GM18861 (cell line): ENCODE data around the gene PAM.
A peak's percentile ranks its signal among the peaks of the same experiment; 100 is the strongest.

Experiments used
- ATAC-seq: cut with Tn5 transposase; IDR thresholded peaks from one replicate; pipeline ENCODE4 v1.9.1; 2021; ENCODE audit not compliant: unreplicated experiment

The PAM gene

DNA sequence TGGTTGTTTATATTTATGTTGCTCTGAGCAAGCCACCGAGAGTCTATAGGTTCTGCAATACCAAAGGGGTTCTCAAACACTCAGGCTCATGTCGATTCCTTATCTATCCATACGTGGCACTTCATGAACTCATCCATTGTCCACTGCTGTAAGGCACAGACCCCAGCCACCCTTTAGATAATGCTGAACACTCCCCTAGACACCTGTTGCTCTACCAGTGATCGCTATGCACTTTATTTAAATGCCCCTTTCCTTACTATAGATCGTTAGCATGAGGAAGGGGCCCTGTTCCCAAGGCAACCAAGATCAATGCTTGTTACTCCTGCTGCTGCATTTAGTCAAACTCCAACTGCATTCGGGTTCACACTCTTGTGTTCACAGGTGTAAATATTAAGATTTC, 171.9 kb downstream of the PAM start:
- no peak for ATAC-seq

DNA sequence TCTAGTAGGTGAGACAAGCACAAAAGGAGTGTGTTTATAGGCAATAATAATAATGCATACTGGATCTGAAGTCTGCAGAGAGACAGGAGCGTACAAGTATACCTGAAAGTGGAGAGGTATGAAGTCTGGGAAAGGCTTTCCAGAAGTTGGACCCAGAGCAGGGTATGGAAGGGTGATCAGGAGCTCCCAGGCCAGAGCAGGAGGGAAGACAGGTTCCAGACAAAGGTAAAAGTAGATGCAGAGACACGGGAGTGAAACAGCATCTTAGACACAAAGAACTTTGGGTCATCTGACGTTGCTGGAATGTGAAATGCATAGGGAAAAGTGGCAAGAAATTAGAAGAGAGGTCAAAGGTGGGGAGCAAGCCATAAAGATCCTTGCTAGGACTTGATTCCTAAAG, 175.1 kb downstream of the PAM start:
- ATAC-seq, result no peak

DNA sequence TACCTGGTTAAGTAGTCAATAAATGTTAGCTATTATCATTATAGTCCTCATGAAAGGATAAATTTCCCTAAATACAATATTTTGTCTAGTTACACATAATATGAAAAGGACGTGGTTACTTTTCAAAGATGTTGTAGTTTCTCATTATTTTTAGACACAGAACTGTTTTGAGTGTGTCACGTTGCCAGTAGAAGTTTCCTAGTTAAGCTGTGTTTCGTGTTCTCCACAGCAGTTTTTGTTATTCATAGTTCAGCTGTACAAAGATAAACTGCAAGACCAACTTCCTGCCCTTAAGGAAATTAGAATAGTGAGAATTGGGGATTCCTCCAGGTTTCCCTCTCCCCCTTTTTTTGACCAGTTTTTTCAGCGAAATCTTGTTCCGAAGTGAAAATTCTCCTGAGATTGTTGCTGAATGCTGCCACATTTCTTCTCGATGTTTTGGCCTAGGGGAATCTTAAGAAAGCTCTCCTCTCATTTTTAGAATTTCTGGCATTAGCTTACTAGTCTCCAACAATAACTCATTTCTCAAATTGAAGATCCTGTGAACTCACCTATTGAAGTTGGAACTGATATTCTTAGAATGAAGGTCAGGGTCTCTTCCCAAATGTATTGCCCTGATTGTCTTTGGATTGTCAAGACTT, 176.1 kb downstream of the PAM start:
- no peak for ATAC-seq

DNA sequence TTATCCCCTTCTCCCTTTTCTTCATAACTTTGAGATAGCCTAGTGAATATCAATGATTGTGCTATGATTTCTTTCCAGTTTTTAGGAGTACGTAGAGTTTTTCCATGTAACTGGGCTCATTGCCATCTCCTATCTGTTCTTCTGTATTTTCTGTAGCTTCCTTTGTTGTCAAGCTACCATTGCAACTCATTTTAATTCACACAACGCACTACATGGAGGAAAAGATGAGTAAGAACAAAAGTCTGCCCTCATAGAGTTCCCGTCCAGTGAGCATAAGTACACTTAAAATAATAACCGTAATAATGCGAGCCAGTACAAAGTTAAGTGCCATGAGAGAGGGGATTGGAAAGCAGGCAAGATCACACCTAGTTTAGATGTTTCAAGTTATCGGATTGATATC, 177.7 kb downstream of the PAM start:
- peak; percentile 51 for ATAC-seq

DNA sequence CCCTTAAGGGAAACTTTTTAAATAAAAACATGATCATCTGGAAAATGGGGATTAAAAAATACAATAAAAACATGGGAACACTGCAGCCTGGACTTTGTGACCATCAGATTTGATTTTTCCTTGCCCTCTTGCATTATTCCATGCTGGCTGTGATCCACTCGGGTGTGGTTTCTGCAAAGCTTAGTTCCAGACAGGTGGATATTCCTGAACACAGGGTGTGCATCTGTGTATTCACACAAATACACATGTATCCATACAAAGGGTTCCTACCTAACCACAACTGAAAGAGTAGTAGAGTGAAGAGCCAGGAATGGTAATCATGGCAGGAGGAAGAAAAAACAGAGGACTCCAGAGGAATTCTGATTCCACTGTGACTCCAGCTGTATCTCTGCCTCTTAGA, 178.2 kb downstream of the PAM start:
- ATAC-seq, result no peak

DNA sequence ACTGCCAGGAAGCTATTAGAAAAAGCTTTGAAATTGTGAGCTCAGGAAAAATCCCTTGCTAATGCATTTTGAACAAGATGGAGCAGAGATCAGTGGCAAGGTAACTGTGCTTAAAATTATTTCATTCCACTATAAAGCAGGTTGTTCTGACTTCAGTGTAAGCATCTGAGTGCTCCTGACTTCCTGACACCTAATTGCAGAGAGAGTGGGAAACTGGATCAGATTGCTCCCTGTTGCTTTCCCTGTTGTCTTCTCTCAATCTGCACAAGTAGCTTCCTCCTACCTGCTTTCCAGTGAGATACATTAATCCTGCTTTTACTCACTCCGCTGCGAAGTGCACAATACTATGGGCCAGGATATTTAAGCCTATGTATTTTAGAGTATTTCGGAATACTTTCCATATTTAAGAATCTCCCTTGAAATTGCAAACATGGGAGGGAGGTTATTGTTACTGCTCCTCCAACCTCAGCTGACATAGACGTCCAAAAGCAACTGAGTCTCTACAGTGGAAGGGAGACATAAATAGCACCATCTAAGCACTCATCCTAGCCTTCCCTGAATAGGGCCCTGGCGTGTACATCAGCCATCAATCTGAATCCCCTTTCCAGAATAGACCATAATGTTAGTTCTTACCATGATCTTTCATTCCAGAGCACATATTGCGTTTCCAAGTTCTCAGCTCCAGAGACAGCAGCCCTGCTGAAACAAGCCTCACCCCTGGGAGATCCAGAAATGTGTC, 178.8 kb downstream of the PAM start:
- ATAC-seq, result no peak

DNA sequence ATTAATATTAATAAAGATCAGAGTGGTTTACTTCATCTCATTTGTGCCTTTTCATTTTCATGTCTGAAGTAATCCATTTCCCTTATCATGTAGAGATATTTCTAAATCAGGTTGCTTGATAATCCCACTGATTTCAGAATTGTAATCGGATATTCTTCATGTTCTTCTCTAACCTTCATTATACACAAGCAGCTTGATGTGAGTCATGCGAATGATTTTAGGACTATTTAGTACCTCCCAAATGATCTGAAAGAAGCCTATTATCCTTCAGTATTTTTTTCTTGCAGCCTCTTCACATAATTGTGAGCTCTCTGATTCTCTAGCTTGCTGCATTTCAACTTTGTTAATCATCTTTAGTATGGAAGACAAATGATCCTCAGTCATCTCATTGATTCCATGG, 182.8 kb downstream of the PAM start:
- no peak for ATAC-seq

DNA sequence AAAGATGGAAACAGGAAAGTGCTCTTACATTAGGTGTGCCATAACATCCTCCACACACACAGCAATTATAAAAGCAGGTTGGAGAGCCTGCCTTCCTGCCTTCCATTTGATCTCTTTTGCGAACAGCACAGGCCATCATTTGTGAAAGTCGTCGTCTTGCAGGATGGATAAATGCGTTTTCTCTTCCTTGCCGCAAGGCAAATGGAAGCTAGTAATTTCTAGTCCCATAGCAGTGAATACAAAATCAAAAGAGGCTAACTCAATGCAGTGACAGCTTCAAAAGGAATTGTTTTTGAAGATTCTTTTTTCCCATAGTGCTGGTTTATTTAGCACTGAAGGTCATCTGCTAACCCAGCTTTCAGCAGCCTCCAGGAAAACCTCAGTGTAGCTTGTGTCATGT, 186.0 kb downstream of the PAM start:
- no peak for ATAC-seq

DNA sequence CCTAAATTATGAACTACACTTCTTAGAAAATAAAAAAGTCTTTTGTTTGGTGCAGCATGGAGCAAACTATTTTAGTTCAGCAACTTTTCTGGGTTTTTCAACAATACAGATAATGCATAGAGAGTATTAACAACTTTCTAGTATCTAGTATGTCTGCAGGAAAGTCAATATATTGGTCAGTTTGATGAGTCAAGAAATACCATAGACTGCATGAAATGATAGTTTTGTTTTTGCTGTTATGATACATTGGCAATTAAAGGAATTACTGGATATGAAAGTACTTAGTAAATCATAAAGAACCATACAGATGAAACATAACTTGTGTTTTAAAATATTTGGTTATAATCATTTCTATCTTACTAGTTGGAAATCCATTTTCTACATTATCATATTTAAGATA, 191.3 kb downstream of the PAM start:
- no peak for ATAC-seq

DNA sequence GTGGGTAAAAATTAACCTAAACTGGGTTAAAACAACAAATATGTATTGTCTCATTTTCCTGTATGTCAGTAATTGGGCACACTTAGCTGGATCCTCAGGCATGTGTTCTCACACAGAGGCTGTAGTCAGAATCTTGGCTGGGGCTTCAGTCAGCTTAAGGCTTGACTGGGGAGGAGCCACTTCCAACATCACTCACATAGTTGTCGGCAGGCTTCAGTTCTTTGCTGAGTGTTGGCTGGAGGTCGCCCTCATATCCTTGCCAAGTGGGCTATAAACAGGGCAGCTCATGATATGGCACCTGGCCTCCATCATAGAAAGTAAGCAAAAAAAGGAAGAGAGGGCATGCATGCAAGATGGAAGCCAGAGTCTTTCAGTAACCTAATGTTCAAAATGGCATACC, 191.9 kb downstream of the PAM start:
- no peak for ATAC-seq

DNA sequence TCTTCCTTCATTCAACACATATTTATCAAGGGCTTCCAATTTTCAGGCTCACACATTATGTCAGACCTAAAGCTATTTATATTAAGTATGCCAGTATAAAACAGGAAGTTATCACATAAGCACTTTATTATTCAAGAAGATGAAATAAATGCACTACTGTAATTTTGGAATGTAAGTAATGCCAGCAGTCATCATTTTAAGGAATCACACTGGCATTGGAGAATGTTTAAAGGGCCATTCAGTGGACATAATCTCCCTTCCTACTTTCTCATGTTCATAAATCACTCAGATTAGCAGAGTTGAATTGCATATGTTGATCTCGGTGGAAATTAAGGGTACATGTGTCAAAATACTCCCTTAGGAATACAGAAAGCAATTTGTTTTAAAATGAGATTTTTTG, 200.4 kb downstream of the PAM start:
- no peak for ATAC-seq

DNA sequence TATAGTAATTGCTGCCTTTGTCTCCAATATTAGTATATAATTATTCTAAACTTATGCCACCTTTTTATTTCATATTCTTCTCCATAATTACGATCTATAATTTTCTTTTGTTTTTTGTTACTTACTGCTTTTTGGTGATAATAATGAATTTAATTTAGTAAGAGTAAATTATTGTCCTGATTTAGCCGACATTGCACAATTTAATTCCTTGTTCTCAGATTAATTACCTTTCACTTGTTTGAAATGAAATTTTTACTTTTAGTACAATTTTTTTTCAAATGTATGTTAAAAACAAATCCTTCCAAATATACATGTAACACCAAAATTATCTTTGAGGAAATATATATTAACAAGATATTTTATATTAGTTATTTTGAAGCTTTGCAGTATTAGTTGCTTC, 201.5 kb downstream of the PAM start:
- no peak for ATAC-seq

DNA sequence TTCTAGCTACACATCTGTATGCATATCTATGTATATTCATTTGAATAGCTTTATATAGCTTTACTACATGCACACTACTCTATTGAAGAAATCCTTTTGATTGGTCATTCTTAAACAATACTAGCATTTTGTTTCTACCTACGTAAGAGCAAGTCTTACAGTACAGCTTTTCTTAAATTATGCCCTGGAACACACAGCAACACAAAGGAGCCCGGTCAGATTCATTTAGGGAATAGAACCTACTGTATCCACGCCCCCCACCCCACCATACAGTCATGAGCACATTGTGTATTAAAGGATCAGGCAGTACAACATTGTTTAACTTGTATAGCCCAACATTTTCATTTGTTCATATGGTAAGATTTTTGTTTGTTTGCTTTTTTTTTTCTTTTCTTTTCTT, 202.0 kb downstream of the PAM start:
- ATAC-seq, result no peak

DNA sequence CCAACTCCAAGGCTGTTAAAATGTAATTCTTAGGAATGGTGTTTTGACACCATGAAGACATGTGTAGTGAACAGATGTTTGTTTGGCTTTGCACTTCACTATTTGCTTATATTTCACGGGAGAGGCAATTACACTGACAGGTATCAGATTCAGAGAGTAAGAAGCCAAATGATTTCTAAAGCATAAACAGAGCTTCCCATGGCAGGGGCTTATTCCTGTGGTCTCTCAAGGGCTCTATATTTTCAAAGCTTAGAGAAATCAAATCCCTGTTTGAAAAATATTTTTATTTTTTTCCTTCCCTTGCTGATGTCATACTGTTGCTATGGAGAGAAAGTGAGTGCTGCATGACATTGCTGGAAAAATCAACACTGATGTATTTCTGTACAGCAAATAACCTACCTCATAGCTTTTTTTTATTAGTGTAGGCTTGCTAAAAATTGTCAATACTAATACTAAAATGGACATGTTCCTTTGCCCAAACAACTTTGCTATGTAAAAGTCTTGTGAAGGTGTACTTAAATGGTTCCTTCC, 203.4 kb downstream of the PAM start:
- ATAC-seq, result no peak

DNA sequence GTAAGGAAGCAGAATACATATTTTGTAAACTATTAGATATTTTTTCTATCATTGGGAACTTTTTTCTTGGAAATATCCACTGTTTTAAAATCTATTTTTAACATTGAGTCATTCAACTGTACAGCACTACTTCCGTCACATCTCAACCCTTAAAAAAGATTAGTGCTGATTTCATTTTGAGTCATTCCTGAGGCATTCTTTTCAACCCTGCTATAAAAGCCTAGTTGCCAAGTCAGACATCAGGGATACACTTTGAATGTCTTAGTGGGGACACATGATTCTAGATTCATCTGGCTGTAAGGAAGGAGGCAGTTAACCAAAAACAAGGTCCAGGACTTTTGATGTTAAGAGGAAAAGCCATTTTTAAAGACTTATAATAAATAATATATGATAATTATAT, 203.9 kb downstream of the PAM start:
- no peak for ATAC-seq

DNA sequence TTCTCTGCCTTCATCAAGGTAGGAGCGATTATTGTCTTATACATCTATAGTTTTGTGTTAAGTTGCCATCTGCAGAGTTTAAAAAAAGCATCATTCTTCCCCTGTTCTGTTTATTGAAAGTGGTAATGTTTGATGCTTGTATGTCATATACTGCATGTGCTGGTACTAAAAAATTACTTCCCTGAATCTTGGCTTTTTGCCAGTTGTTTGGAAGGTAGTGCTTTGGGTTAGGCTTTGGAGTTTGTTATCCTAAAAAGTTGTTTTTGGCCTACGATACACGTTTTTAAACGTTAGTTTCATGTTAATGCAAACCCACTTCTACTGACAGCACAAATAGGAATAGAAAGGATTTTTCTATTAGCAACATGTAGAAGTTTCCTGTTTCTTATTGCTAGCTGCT, 206.6 kb downstream of the PAM start:
- no peak for ATAC-seq

DNA sequence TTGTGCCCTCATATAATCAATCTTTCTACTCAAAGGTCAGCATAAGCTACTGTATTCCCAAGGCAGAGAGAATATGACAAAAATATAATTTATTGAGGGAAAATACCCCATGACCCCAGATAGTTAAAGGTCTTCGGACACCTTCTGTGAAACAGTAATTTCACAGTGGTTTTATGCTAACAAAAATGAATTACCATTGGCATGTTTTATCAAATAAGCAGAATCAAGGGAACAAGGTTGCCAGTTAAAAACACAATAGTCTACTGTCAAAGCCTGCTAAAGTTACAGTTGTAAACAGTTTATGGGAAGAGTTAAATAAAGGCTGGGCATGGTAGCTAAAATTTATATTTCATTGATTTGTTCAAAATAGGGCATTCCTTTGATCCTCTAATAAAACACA, 210.5 kb downstream of the PAM start:
- no peak for ATAC-seq

DNA sequence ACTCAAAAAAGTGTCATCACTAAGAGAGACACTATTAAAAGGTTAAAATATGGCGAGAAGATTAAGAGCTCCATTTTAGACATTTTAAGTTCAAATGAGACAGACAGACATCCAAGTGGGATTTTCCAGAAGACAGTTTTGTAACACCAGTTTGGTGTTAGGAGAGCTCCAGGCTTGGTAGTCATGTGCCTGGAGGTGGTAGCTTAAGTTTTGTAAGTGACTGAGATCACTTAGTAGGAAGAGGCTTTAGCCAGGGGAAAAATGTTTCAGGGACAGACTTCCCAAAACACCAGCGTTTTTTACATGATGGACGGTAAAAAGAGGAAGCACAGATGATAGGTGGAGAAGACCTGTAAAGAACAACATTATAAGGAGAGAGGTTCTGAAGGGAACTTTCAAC, 214.5 kb downstream of the PAM start:
- no peak for ATAC-seq

DNA sequence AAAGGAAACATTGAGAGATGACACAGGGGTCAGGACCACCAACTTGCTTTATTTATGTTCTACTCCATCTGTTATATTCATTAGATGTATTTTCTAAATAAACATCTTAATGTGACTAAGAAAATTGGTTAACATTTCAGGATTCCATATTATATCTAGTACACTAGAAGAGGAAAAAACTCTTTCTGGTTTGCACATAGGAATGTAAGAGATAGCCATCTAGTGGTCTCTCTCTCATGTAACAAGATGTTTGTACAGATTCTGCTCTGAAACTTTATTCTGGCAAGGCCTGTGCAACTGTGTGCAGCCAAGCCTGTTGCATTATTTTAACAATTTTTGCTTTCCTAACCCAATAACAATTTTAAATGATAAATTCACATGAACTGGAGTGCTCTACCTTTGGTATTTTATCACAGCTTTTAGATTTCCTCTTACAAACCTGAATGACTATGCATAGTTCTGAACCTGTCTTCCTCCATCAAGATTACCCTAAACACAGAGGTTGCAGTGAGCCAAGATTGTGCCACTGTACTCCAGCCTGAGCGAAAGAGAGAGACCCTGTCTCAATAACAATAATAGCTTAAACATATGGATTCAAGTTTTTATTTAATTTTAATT, 216.7 kb downstream of the PAM start:
- ATAC-seq, result peak; percentile 60

DNA sequence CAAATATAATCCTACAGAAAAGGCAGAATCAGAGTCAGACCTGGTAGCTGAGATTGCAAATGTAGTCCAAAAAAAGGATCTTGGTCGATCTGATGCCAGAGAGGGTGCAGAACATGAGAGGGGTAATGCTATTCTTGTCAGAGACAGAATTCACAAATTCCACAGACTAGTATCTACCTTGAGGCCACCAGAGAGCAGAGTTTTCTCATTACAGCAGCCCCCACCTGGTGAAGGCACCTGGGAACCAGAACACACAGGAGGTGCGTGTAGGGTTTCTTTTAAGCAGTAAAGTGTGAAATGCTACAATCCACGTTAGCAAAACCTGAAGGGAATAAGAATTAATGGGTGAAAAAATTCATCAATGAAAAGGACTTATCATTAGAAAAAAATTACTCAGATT, 219.1 kb downstream of the PAM start:
- no peak for ATAC-seq

DNA sequence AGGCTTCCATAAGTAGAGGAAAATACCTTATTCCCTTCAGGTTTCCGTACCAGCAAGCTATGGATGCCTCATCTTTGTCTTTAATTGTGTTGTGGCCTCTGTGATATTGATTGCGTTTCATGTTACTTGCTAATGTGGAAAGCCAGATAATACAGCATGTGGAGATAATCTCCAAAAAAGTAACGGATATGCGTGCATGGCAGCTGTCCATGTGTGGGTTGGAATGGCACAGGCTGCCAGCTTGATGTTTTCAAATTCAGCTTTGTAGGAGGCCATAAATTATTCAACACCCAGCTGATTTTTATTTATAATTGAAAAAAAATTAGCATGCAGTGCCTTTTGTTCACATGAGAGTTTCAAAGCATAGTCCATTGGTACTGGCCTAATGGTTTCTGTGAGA, 219.9 kb downstream of the PAM start:
- no peak for ATAC-seq

DNA sequence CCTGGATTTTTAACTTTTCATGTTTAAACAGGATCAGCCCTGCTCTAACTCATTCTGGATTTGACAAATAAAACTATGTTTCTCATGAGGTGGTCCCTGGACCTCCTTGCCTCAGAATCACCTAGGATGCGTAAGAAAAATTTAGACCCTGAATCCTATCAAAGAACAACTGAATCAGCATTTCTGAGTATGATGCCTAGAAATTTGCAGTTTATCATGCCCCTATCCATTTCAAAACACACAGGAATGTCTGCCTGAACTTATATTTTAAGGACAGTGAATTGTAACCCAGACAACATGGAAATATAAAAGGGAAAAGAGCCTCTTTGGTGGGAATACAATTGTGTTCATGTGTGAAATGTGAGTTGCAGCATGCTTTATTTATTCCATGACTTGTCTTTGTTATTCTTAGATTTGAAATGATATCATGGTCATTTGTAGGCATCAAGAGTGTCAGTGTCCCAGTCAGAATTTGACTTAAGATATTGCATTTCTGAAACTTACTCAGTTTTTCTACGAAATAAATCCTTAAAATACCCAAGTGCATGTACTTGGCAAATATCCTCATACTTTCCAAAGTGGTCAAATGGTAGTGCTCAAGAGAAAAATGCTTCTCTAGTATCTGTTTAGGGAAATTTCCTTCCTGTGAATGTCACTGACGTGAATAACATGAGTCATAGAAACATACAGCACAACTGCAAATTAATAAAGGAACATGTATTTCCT, 220.5 kb downstream of the PAM start:
- no peak for ATAC-seq
